Sigmoid colon (tissue), 7 donors: ENCODE data around the gene NTM. TPM values are rescaled to one million over a fixed set of nuclear protein-coding genes. Genes with fewer than 3 reads are reported as not detected.

Source experiments
- DNase-seq: peaks from one replicate; pipeline ENCODE4 v3.0.0-alpha.2; 2019
- H3K27ac ChIP-seq, 4 donors: fragments of 200-600 bp; sonication (generic); one replicate each; pipeline ENCODE4 v1.5.1; 2016 to 2019; ENCODE audit warnings: mild to moderate bottlenecking in 1 of 4
- H3K27me3 ChIP-seq, 3 donors: fragments of 200-600 bp; sonication (generic); one replicate each; pipeline ENCODE4 v1.5.1; 2019; ENCODE audit warnings: mild to moderate bottlenecking in 1 of 3
- H3K36me3 ChIP-seq, 4 donors: fragments of 200-600 bp; sonication (generic); one replicate each; pipeline ENCODE4 v1.5.1; 2016 to 2019
- H3K4me1 ChIP-seq, 4 donors: fragments of 200-600 bp; sonication (generic); one replicate each; pipeline ENCODE4 v1.5.1; 2017 to 2019
- H3K4me3 ChIP-seq, 4 donors: fragments of 200-600 bp; sonication (generic); one replicate each; pipeline ENCODE4 v1.5.1; 2017 to 2019; ENCODE audit warnings: mild to moderate bottlenecking in 2 of 4, moderate library complexity in 1 of 4
- H3K9me3 ChIP-seq, 4 donors: fragments of 200-600 bp in 3 of 4; sonication (generic) in 3 of 4; one replicate each; pipeline versions ENCODE4 v1.5.1 to v1.6.1; 2013 to 2019
- CTCF ChIP-seq, 4 experiments: fragments of 450-650 bp in 3 of 4; fragments of 200-600 bp in 1 of 4; IDR thresholded peaks; one replicate each; pipeline ENCODE4 v1.5.1; 2016 to 2019; ENCODE audit warnings: antibody characterized with exemption in 4 of 4, mild to moderate bottlenecking in 3 of 4, moderate library complexity in 2 of 4
- EP300 ChIP-seq, 4 donors: sonication (generic); formaldehyde crosslinking; IDR thresholded peaks; one replicate each; pipeline ENCODE4 v1.6.1; 2017; ENCODE audit warnings: antibody characterized with exemption in 4 of 4
- POLR2A ChIP-seq, 2 donors: fragments of 450-650 bp; IDR thresholded peaks; one replicate each; pipeline ENCODE4 v1.6.1; 2016; ENCODE audit warnings: antibody characterized with exemption in 2 of 2, mild to moderate bottlenecking in 2 of 2, moderate library complexity in 2 of 2
- POLR2AphosphoS5 ChIP-seq, 4 donors: sonication (generic); formaldehyde crosslinking; IDR thresholded peaks; one replicate each; pipeline ENCODE4 v1.6.1; 2017; ENCODE audit warnings: antibody characterized with exemption in 4 of 4
- WGBS, 2 donors: extraction: QIAGEN DNeasy Blood & Tissue Kit; methylation state at CpG; one replicate each; pipeline ENCODE4 v1.1.7; 2013; 5-methylcytosine and 5-hydroxymethylcytosine counted together
- intact Hi-C: fragments of 100-400 bp; cut with DNase I; formaldehyde crosslinking; loops from one replicate; pipeline ENCODE4 v1.15.1; 2023
- polyA plus RNA-seq, 3 donors: library from polyadenylated mRNA; stranded (reverse); fragments of 200-250 nt; gene quantifications; one replicate each; pipeline ENCODE4 v1.2.3, GENCODE V29; 2013
- total RNA-seq, 4 donors: library from RNA; depleted of rRNA; stranded (reverse); fragments of >200 nt; gene quantifications; one replicate each; pipeline ENCODE4 v1.1.0, GENCODE V29; 2016
- donor health status: healthy with polysubstance abuse.
- donor health status: Bipolar disorder and iron deficiency.
- donor health status: healthy.

Gene NTM
- total and polyA plus RNA-seq, 7 donors = 0.96 to 18.3 (median 6.4) TPM; not detected in 1

- WGBS, 2 donors = 83 to 84% methylated on average over 2 of the region's 2 CpGs
- Histone ChIP-seq H3K27me3 (no peaks in the 10 kb centered on the region), H3K4me1 (no peaks in the 10 kb centered on the region), H3K27ac (no peak overlapping the region), H3K36me3 (no peaks in the 10 kb centered on the region), H3K9me3 (no peaks in the 10 kb centered on the region), H3K4me3 (no peak overlapping the region)
- DNase-seq = no peak
- TF ChIP-seq POLR2A (IDR thresholded peaks at IDR 0.05) = no peak
- no peak for TF ChIP-seq POLR2AphosphoS5 (IDR thresholded peaks at IDR 0.05)
- no peak for TF ChIP-seq EP300 (IDR thresholded peaks at IDR 0.05)
- TF ChIP-seq CTCF (IDR thresholded peaks at IDR 0.05) = no peak
- intact Hi-C loops = loop anchor here (5.0 kb wide), 1 partner anchor 278 kb away; no protein-coding TSS in a partner anchor
These were observed 378.7 kb downstream of the NTM start for GRCh38 chr11:131749101-131749500.

- no peak for TF ChIP-seq EP300 (IDR thresholded peaks at IDR 0.05)
- no peak for TF ChIP-seq POLR2AphosphoS5 (IDR thresholded peaks at IDR 0.05)
- no peak for TF ChIP-seq CTCF (IDR thresholded peaks at IDR 0.05)
- no peak for TF ChIP-seq POLR2A (IDR thresholded peaks at IDR 0.05)
- no peak for DNase-seq
- intact Hi-C loops = no loop called here
These were observed 379.7 kb downstream of the NTM start for GRCh38 chr11:131750152-131750551.

GRCh38 chr11:131750692-131751091, 380.3 kb downstream of the NTM start:
- TF ChIP-seq EP300 (IDR thresholded peaks at IDR 0.05) (no peak), CTCF (IDR thresholded peaks at IDR 0.05) (no peak), POLR2AphosphoS5 (IDR thresholded peaks at IDR 0.05) (no peak), POLR2A (IDR thresholded peaks at IDR 0.05) (no peak)
- no peaks in the 10 kb centered on the region for H3K4me1 ChIP-seq
- 73 to 86% methylated on average over 5 of the region's 5 CpGs for WGBS, 2 donors
- H3K9me3 ChIP-seq = no peaks in the 10 kb centered on the region
- H3K27me3 ChIP-seq = no peaks in the 10 kb centered on the region
- DNase-seq = no peak
- no peak overlapping the region for H3K27ac ChIP-seq
- H3K36me3 ChIP-seq = no peaks in the 10 kb centered on the region
- intact Hi-C loops = no loop called here
- no peak overlapping the region for H3K4me3 ChIP-seq

More at GRCh38 chr11:131750152-131750551, 379.7 kb downstream of the NTM start:
- H3K9me3 ChIP-seq = no peaks in the 10 kb centered on the region
- H3K4me1 ChIP-seq = no peaks in the 10 kb centered on the region
- no peaks in the 10 kb centered on the region for H3K36me3 ChIP-seq
- H3K27me3 ChIP-seq = no peaks in the 10 kb centered on the region
- no peak overlapping the region for H3K27ac ChIP-seq
- no peak overlapping the region for H3K4me3 ChIP-seq

GRCh38 chr11:131754671-131755070, 384.3 kb downstream of the NTM start:
- 80 to 81% methylated on average over 3 of the region's 3 CpGs for WGBS, 2 donors
- intact Hi-C loops = no loop called here
- Histone ChIP-seq H3K27ac (no peak overlapping the region), H3K9me3 (no peaks in the 10 kb centered on the region), H3K27me3 (no peaks in the 10 kb centered on the region), H3K4me3 (no peak overlapping the region), H3K36me3 (no peaks in the 10 kb centered on the region), H3K4me1 (no peaks in the 10 kb centered on the region)
- no peak for DNase-seq
- TF ChIP-seq EP300 (IDR thresholded peaks at IDR 0.05) = no peak
- no peak for TF ChIP-seq POLR2AphosphoS5 (IDR thresholded peaks at IDR 0.05)
- no peak for TF ChIP-seq CTCF (IDR thresholded peaks at IDR 0.05)
- no peak for TF ChIP-seq POLR2A (IDR thresholded peaks at IDR 0.05)

GRCh38 chr11:131756479-131757110, 386.2 kb downstream of the NTM start:
- Histone ChIP-seq H3K36me3 (no peaks in the 10 kb centered on the region), H3K4me3 (no peak overlapping the region), H3K4me1 (peaks cover 0 to 3% (median 0%) of the 10 kb centered on the region in 4 donors), H3K27me3 (no peaks in the 10 kb centered on the region), H3K27ac (no peak overlapping the region), H3K9me3 (no peaks in the 10 kb centered on the region)
- intact Hi-C loops = no loop called here
- DNase-seq = no peak
- TF ChIP-seq CTCF (IDR thresholded peaks at IDR 0.05) (no peak), EP300 (IDR thresholded peaks at IDR 0.05) (no peak), POLR2A (IDR thresholded peaks at IDR 0.05) (no peak)
- 50 to 59% methylated on average over 6 of the region's 6 CpGs for WGBS, 2 donors
